ENCODE results near the gene ALCAM. TPM values are rescaled to one million over a fixed set of nuclear protein-coding genes. Genes with fewer than 3 reads are reported as not detected.

The ALCAM gene
- total RNA-seq, 1 experiment from 2014 or later = 36.8 TPM

- peaks cover 8% of the 10 kb centered on the region for H3K4me1 ChIP-seq (ENCODE audit: insufficient read depth, low read length, poor library complexity, severe bottlenecking)
- H3K27me3 ChIP-seq (replicated peaks; ENCODE audit: insufficient read depth, low read depth, low read length, poor library complexity) = no peaks in the 10 kb centered on the region
- ChIA-PET CTCF (no interaction called here), POLR2A (ENCODE audit: low non-redundant PET) (no interaction called here)
- no peak for DNase-seq (ENCODE audit: low spot score)
- H3K27ac ChIP-seq (ENCODE audit: low read depth, low read length, poor library complexity, severe bottlenecking) = no peak overlapping the region
- TF ChIP-seq CTCF (conservative IDR thresholded peaks at IDR 0.05; ENCODE audit: low read depth, low read length) = no peak
- no peak for TF ChIP-seq EZH2 (IDR thresholded peaks at IDR 0.05; ENCODE audit: borderline replicate concordance, low read depth, low read length, poor library complexity, severe bottlenecking)
- no peaks in the 10 kb centered on the region for H3K36me3 ChIP-seq (ENCODE audit: insufficient read depth, low read length, poor library complexity, severe bottlenecking)
- H3K9me3 ChIP-seq (ENCODE audit: low read depth, low read length, poor library complexity, severe bottlenecking) = no peaks in the 10 kb centered on the region
- no peak overlapping the region for H3K4me3 ChIP-seq (ENCODE audit: low read depth, low read length, poor library complexity, severe bottlenecking)
- BruUV-seq (replicated peaks) = no TSS peak
- intact Hi-C loops (cut with micrococcal nuclease; ENCODE audit: unreplicated experiment) = no loop called here
These were observed 46.7 kb downstream of the ALCAM start for GRCh38 chr3:105413343-105413887.

DNA sequence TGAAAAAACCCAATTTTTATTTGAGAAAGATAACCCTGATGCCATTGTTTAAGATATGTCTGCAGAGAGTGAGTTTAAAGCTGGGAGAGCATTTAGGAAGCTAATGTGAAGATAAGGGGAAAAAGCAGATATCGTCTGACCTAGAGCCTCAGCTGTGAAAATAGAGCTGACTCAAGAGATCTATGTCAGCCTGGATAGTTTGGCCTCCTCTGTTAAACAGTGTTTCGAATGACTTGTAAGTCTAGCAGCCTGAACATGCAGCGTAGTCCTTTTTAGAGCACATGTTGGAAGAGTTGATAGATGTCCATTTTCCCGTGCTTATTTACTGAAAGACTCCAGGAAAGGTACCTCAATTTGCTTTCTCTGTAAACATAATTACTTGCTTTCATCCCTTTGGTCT lies 48.1 kb downstream of the ALCAM start:
- ChIA-PET POLR2A (ENCODE audit: low non-redundant PET) (no interaction called here), CTCF (no interaction called here)
- Histone ChIP-seq H3K36me3 (ENCODE audit: insufficient read depth, low read length, poor library complexity, severe bottlenecking) (no peaks in the 10 kb centered on the region), H3K9me3 (ENCODE audit: low read depth, low read length, poor library complexity, severe bottlenecking) (no peaks in the 10 kb centered on the region), H3K4me1 (ENCODE audit: insufficient read depth, low read length, poor library complexity, severe bottlenecking) (peaks cover 8% of the 10 kb centered on the region), H3K27me3 (replicated peaks; ENCODE audit: insufficient read depth, low read depth, low read length, poor library complexity) (no peaks in the 10 kb centered on the region), H3K27ac (ENCODE audit: low read depth, low read length, poor library complexity, severe bottlenecking) (no peak overlapping the region), H3K4me3 (ENCODE audit: low read depth, low read length, poor library complexity, severe bottlenecking) (no peak overlapping the region)
- DNase-seq (ENCODE audit: low spot score) = no peak
- TF ChIP-seq EZH2 (IDR thresholded peaks at IDR 0.05; ENCODE audit: borderline replicate concordance, low read depth, low read length, poor library complexity, severe bottlenecking) = no peak
- no peak for TF ChIP-seq CTCF (conservative IDR thresholded peaks at IDR 0.05; ENCODE audit: low read depth, low read length)
- BruUV-seq (replicated peaks) = no TSS peak
- intact Hi-C loops (cut with micrococcal nuclease; ENCODE audit: unreplicated experiment) = no loop called here

- H3K9me3 ChIP-seq (ENCODE audit: low read depth, low read length, poor library complexity, severe bottlenecking) = no peaks in the 10 kb centered on the region
- intact Hi-C loops (cut with micrococcal nuclease; ENCODE audit: unreplicated experiment) = no loop called here
- DNase-seq (ENCODE audit: low spot score) = no peak
- POLR2A ChIA-PET (ENCODE audit: low non-redundant PET) = no interaction called here
- TF ChIP-seq EZH2 (IDR thresholded peaks at IDR 0.05; ENCODE audit: borderline replicate concordance, low read depth, low read length, poor library complexity, severe bottlenecking) = no peak
- no peak for TF ChIP-seq CTCF (conservative IDR thresholded peaks at IDR 0.05; ENCODE audit: low read depth, low read length)
- H3K36me3 ChIP-seq (ENCODE audit: insufficient read depth, low read length, poor library complexity, severe bottlenecking) = no peaks in the 10 kb centered on the region
- no peak overlapping the region for H3K27ac ChIP-seq (ENCODE audit: low read depth, low read length, poor library complexity, severe bottlenecking)
- BruUV-seq (replicated peaks) = no TSS peak
- H3K4me1 ChIP-seq (ENCODE audit: insufficient read depth, low read length, poor library complexity, severe bottlenecking) = peaks cover 8% of the 10 kb centered on the region
- CTCF ChIA-PET = no interaction called here
- H3K27me3 ChIP-seq (replicated peaks; ENCODE audit: insufficient read depth, low read depth, low read length, poor library complexity) = no peaks in the 10 kb centered on the region
- H3K4me3 ChIP-seq (ENCODE audit: low read depth, low read length, poor library complexity, severe bottlenecking) = no peak overlapping the region
These were observed 49.2 kb downstream of the ALCAM start for GRCh38 chr3:105415951-105416350.
